Endodermal cell (in vitro differentiated cells): ENCODE results near the gene KATNA1. TPM values are rescaled to one million over a fixed set of nuclear protein-coding genes. Genes with fewer than 3 reads are reported as not detected.
A peak's percentile ranks its signal among the peaks of the same experiment; 100 is the strongest.

Experiments
- DNase-seq: peaks from one replicate; pipeline ENCODE4 v3.0.0-alpha.2; 2017
- H3K27ac ChIP-seq: 2 replicates; pipeline ENCODE4 v1.5.1; 2013; ENCODE audit warnings: mild to moderate bottlenecking, low read depth, low read length, moderate library complexity
- H3K27me3 ChIP-seq: 2 replicates; pipeline ENCODE4 v1.6.1; 2013; ENCODE audit warnings: mild to moderate bottlenecking, low read length, moderate library complexity; ENCODE audit not compliant: insufficient read depth, control insufficient read depth, poor library complexity, severe bottlenecking
- H3K36me3 ChIP-seq: 2 replicates; pipeline ENCODE4 v1.7.0; 2013; ENCODE audit warnings: mild to moderate bottlenecking, low read length, moderate library complexity; ENCODE audit not compliant: control insufficient read depth, insufficient read depth
- H3K4me1 ChIP-seq: one replicate; pipeline ENCODE4 v1.7.0; 2013; ENCODE audit warnings: low read length; ENCODE audit not compliant: control insufficient read depth, insufficient read depth
- H3K4me3 ChIP-seq: 2 replicates; pipeline ENCODE4 v1.5.1; 2013; ENCODE audit warnings: mild to moderate bottlenecking, low read length, moderate library complexity
- H3K9ac ChIP-seq: 2 replicates; pipeline ENCODE4 v1.6.1; 2013; ENCODE audit warnings: mild to moderate bottlenecking, low read length, moderate library complexity; ENCODE audit not compliant: poor library complexity, severe bottlenecking; ENCODE audit errors: extremely low read depth
- H3K9me3 ChIP-seq: 2 replicates; pipeline ENCODE4 v1.6.1; 2013; ENCODE audit warnings: mild to moderate bottlenecking, low read length, moderate library complexity; ENCODE audit not compliant: control insufficient read depth
- H3K27ac Mint-ChIP-seq: 2 replicates; pipeline ENCODE4 v1.8.0; 2020; ENCODE audit warnings: mixed read lengths
- H3K27me3 Mint-ChIP-seq: 2 replicates; pipeline ENCODE4 v1.8.0; 2021; ENCODE audit warnings: mild to moderate bottlenecking, mixed read lengths; ENCODE audit not compliant: insufficient read depth
- H3K36me3 Mint-ChIP-seq: 2 replicates; pipeline ENCODE4 v1.8.0; 2020; ENCODE audit warnings: low read depth, mixed read lengths
- H3K4me1 Mint-ChIP-seq: 2 replicates; pipeline ENCODE4 v1.8.0; 2020; ENCODE audit warnings: mixed read lengths
- H3K4me3 Mint-ChIP-seq: 2 replicates; pipeline ENCODE4 v1.8.0; 2020; ENCODE audit warnings: mild to moderate bottlenecking, moderate library complexity, mixed read lengths
- H3K9me3 Mint-ChIP-seq: 2 replicates; pipeline ENCODE4 v1.8.0; 2020; ENCODE audit warnings: mild to moderate bottlenecking, mixed read lengths
- WGBS, 2 experiments: methylation state at CpG; one replicate each; pipeline versions ENCODE4 v1.1.5 to v1.1.7; 2013; ENCODE audit warnings: missing lambda C conversion rate in 2 of 2, mixed read lengths in 1 of 2; ENCODE audit not compliant: insufficient coverage in 1 of 2, insufficient read length in 1 of 2; 5-methylcytosine and 5-hydroxymethylcytosine counted together
- total RNA-seq, 2 donors: library from RNA; stranded (reverse); fragmentation: NEBNext Ultra II Directional in 1 of 2; extraction: Animal tissue kit (Norgen Biotek cat#: 25700) in 1 of 2; gene quantifications; 2 replicates in 1 of 2; 3 replicates in 1 of 2; pipeline ENCODE4 v1.2.1, GENCODE V29; 2021
- TF ChIP-seq, protein P1 (sequence below): fragments of 200-600 bp; sonication (generic); conservative IDR thresholded peaks from 2 replicates; pipeline ENCODE4 v1.5.0; 2021; ENCODE audit warnings: antibody characterized with exemption, mild to moderate bottlenecking

KATNA1 gene
- total RNA-seq, 2 donors from 2014 or later: 17.1 to 28.2 TPM

DNA sequence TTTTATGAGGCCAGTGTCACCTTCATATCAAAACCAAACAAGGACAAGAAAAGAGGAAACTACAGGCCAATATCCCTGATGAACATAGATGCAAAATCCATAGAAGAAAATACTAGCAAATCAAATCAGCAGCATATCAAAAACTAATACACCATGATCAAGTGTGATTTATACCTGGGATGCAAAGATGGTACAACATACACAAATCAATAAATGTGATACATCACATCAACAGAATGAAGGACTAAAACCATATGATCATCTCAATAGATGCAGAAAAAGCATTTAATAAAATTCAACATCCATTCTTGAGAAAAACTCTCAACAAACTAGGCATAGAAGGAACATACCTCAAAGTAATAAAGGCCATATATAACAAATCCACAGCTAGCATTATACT is 90.5 kb downstream of the KATNA1 start:
- TF ChIP-seq, protein P1, sequence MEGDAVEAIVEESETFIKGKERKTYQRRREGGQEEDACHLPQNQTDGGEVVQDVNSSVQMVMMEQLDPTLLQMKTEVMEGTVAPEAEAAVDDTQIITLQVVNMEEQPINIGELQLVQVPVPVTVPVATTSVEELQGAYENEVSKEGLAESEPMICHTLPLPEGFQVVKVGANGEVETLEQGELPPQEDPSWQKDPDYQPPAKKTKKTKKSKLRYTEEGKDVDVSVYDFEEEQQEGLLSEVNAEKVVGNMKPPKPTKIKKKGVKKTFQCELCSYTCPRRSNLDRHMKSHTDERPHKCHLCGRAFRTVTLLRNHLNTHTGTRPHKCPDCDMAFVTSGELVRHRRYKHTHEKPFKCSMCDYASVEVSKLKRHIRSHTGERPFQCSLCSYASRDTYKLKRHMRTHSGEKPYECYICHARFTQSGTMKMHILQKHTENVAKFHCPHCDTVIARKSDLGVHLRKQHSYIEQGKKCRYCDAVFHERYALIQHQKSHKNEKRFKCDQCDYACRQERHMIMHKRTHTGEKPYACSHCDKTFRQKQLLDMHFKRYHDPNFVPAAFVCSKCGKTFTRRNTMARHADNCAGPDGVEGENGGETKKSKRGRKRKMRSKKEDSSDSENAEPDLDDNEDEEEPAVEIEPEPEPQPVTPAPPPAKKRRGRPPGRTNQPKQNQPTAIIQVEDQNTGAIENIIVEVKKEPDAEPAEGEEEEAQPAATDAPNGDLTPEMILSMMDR: no peak
- Mint-ChIP-seq H3K9me3 (no peaks in the 10 kb centered on the region), H3K27ac (no peak overlapping the region), H3K27me3 (peaks cover 61% of the 10 kb centered on the region), H3K4me3 (no peak overlapping the region), H3K4me1 (no peaks in the 10 kb centered on the region), H3K36me3 (no peaks in the 10 kb centered on the region)
- no peaks in the 10 kb centered on the region for H3K36me3 ChIP-seq
- no peaks in the 10 kb centered on the region for H3K9me3 ChIP-seq
- H3K4me1 ChIP-seq: no peaks in the 10 kb centered on the region
- H3K4me3 ChIP-seq: no peak overlapping the region
- peaks cover 77% of the 10 kb centered on the region for H3K27me3 ChIP-seq
- DNase-seq: no peak
- no peak overlapping the region for H3K9ac ChIP-seq
- H3K27ac ChIP-seq: no peak overlapping the region

DNA sequence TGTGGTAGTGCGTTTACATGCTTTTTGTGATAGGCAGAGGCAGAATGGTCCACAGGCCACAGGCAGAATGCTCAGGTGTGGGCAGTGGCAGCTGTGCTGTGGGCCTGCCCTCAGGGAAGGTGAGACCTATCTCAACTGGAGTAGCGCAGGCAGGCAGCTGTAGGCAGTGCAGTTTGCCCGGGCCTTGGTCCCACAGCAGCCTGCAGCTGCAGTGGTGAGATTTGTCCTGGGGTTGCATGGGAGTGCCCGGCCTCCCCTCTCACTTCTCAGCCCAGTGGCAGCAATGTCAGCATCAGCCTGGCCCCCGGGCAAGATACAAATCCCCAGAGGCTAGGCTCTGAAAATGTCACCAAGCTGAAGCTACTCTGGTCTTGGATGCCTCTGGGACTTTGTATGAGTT is 96.6 kb downstream of the KATNA1 start:
- Mint-ChIP-seq H3K4me3 (no peak overlapping the region), H3K4me1 (peaks cover 13% of the 10 kb centered on the region), H3K9me3 (no peaks in the 10 kb centered on the region), H3K36me3 (no peaks in the 10 kb centered on the region), H3K27me3 (peaks cover 50% of the 10 kb centered on the region), H3K27ac (no peak overlapping the region)
- 80 to 91% methylated on average over 2 to 5 of the region's 5 CpGs for WGBS, 2 experiments
- H3K36me3 ChIP-seq: no peaks in the 10 kb centered on the region
- H3K4me1 ChIP-seq: peaks cover 6% of the 10 kb centered on the region
- peaks cover 63% of the 10 kb centered on the region for H3K27me3 ChIP-seq
- TF ChIP-seq, protein P1: no peak
- H3K9me3 ChIP-seq: no peaks in the 10 kb centered on the region
- no peak for DNase-seq
- no peak overlapping the region for H3K4me3 ChIP-seq
- H3K9ac ChIP-seq: no peak overlapping the region
- no peak overlapping the region for H3K27ac ChIP-seq

DNA sequence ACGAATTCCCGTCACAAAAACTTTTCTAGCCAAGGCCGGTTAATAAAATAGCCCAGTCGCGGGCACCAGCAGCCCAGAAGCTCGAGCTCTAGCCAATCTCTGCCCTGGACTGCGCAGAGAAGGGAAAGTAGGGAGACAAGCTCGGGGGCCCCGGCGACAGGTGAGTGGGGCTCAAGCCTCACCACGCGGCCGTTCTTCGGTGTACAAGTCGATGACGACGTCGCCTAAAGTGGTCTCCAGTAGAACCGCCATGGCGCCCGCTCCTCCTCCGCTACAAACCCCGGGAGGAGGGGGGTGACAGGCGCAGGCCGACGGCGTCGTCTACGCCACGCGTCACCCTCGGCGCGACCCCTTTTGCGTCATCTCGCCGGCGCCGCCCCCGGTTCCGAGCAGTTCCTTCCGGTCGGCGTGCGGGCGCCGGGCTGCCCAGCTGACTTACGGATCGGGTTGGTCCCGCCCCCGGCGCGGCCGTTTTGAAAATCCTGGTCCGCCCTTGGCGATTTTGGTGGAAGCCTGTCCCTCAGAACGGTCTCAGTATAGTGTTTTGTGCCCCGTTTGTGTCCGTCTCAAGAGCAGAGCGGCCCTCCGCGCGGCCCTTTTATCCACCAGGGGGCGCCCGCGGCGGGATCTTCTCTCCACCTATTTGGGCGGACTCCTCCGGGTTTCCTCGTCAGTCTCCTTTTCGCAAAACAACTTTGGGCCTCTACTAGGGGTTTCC is 102.6 kb downstream of the KATNA1 start, which contains the start of gene PPIL4:
Gene PPIL4 (minus strand): TSS at position 290 of the 718 bp plus-strand sequence. CDS start 38 bp downstream, at position 252.
- WGBS, 2 experiments: 0% methylated on average over 16 to 71 of the region's 71 CpGs
- no peaks in the 10 kb centered on the region for H3K4me1 ChIP-seq
- TF ChIP-seq, protein P1: peak; percentile 100
- Mint-ChIP-seq H3K4me1 (peaks cover 13% of the 10 kb centered on the region), H3K27ac (peak within 1 kb of the TSS; percentile 97), H3K9me3 (no peaks in the 10 kb centered on the region), H3K36me3 (peaks cover under 1% of the 10 kb centered on the region), H3K4me3 (peak within 1 kb of the TSS; percentile 94), H3K27me3 (peaks cover 21% of the 10 kb centered on the region)
- H3K9ac ChIP-seq: peak within 1 kb of the TSS; percentile 99
- no peaks in the 10 kb centered on the region for H3K9me3 ChIP-seq
- H3K27ac ChIP-seq: peak within 1 kb of the TSS; percentile 93
- H3K4me3 ChIP-seq: peak within 1 kb of the TSS; percentile 99
- H3K36me3 ChIP-seq: peaks cover 5% of the 10 kb centered on the region
- H3K27me3 ChIP-seq: peaks cover 25% of the 10 kb centered on the region
- DNase-seq: peak; percentile 97
